Activated T-helper 1 cell treated with Interleukin-2 at 50 U/mL for 16 hours (primary cell): ENCODE data around the gene SLC6A1.

Experiments used
- DNase-seq: peaks from one replicate; pipeline ENCODE4 v3.0.0-alpha.2; 2020; ENCODE audit warnings: low read depth

SLC6A1 gene

DNA sequence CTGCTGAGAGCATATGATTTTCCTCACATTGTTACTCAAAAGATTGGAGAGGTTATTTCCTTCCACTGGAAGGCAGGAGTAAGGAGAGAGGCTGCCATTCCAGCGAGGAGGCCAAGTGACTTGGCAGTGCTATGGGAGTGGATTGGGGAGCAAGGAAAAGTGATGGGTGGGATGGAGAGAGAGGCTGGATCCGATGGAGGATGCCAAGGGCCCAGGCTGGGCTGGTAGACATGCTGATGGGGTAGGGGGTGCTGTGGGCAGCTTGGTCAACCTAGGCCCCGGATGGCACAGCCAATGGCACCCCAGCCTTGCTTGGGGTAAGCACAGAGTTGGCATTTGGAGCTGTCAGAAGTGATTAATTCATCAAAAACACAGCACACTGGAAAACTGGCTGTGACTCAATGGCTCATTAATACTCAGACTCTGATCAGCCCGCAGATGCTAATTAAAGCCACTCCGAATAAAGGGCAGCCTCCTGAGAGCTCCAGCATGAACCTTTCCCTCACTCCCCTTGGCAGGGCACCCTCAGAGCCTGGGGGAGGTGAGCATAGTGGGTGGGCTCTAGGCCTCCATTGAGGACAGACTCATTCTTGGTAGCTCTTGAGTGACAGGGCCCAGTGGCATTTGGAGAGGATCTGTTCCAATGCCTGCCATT, 22.1 kb upstream of the SLC6A1 start:
- DNase-seq, result no peak

DNA sequence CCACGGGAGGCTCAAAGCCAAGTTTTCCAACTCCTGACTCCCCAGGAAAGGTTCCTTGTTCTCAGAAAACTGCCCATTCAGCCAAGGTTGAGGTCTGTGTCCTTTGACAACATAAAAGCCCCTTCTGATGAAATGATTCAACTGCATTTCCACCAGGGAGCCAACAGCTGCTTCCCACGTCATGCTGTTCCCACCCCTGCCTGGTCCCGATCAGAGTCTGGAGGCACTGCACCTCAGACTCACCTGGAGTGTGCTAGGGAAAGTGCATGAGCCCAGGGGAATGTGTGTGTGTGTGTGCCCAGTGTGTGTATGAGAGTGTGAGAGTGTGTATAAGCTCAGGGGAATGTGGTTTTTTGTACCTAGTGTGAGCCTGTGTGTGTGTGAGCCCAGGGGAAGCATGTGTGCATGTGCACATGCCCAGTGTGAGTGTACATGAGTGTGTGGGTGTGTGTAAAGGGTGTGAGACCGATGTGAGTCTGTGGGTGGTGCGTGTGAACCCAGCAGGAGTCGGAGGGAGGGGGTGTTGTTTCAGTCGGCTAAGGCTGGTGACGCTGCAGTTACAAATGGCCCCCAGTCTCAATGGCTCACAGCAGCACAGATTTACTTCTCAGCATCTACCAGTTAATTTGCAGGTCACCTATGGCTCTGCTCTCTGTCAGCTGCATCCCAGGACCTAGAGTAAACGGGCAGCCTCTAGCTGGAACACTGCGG, 20.3 kb upstream of the SLC6A1 start:
- DNase-seq, result no peak

DNA sequence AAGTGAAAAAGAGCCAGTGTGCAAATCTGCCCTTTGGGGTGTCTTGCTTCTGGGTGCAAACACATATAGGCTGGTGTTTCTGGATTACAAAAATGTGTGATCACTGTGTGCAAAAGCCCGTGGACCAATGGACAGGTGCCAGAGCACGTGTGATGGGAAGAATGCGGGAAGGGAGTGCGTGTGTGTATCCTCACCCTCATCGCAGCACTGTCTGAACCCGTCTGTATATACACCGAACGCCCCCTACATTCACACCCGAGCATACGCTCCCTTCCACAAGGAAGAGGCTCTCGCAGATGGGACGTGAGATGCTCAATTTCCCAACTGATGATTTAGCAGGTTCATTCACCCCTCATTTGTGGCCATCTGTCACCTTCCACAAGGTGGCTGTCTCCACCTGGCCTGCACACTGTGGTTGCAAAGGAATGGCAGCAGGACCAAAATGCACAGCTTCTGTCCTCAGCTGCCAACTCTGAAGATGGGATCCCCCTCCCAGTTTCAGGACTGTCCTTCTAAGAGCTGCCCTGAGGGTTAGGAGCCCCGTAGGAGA, 19.4 kb upstream of the SLC6A1 start:
- DNase-seq, result no peak

DNA sequence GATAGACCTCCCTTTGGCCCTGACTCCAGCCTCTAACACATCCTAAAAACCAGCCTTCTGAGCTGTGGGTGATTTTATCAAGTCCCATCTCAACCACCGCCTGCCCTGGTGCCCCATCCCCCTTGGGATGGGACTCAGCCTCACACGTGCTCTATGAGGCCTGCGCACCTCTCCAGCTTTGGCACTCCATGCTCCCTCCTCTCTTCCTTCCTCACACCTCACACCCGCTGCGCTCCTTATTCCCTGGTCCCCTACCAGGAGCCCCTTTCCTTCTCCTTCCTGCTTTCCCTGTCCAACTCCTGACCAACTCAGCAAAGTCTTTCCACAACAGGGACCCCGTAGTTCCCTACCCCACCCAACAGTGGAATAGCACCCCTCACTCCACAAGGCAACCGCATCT, 18.4 kb upstream of the SLC6A1 start:
- no peak for DNase-seq

DNA sequence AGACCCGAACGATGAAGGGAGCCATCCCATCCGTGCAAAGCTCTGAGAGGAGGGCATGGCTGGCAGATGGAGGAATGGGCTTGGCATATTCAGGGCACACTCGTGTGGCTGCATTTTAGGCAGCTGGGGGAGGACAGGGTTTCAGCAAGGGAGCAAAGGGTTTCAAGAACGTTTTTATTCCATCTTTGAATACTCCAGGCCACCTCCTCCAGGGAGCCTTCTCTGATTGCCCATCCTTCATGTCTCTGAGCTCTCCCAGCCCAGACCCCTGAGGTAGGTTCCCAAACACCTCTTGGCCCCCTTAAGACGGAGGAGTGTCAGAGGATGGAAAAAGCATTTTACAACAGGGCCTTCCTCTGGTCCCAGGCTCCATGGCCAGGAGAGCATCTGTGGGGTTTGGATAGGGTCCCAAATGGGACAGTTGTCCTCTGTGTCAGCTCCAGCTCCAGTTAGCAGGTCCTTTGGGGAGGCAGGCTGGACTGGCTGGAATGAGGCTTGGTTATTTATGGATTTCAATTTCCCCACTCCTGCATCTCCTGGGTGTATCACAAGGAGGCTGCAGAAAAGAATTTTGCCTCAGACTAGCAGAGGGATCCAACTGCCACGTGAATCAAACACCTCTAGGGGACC, 17.7 kb upstream of the SLC6A1 start:
- no peak for DNase-seq

DNA sequence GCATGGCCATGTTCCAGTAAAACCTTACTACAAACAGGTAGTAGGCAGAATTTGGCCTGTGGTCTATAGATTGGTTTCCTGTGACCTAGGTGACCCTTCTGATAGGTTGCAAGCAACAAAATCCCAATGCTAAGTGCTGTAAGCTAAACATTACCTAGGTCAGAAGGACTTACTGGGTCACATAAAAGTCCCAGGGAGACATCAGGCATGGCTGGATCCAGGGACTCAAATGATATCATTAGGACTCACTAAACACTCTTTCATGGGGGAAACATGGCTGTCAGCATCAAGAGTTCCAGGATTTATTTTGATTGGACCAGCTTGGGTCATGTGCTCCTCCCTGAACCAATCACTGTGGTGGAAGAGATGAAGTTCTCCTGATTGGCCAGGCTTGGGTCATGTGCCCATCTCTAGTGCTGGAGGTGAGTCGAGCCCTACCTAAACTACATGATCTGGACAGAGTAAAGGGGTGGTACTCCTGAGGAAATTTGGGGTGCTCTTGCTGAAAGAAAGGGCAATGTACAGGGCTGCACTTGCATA, 16.8 kb upstream of the SLC6A1 start:
- DNase-seq, result no peak

DNA sequence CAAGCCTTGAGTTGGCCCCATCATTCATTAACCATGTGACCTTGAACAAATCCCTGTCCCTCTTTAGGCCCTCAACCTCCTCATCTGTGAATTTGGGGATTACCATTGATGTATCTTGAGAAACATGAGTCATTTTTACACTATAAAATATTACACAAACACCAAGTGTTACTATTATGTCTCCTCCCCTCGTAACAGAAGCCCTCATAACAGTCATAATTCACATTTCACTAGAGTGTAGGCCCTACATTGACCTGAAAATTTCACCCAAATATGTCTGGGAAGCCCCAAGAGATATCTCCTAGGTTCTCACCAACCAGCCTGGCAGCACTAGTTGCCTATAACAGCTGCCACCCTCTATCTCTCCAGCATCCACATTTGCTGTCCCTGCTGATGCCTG, 15.8 kb upstream of the SLC6A1 start:
- DNase-seq, result no peak

DNA sequence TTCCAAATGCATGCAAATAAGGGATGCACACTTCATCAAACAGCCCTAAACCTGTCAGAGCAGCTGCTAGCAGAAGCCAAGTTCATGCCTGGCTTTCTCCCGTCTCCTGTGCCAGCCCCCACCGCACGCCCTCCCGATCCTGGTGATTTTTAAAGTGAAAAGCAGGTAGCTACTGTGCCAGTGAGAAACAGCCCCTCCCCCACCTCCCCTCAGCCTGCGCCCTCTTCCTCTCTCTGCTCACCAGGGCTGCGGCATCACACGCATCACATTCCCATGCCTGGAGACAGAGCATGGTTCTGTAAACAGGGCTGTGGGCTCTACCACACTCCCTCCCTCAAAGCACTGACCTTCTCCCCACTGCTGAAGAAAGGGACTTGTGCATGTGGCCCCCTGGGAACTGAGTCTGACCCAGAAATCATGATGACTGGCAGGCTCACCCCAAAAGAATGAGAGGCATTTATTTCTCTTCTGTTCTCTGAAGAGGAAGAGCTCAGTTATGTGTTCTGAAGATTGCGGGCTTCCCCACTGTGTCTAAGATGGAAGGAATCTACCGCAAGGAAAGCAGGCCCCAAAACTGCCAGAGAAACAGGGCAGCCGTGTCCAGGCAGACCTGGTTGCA, 14.5 kb upstream of the SLC6A1 start:
- DNase-seq, result no peak

DNA sequence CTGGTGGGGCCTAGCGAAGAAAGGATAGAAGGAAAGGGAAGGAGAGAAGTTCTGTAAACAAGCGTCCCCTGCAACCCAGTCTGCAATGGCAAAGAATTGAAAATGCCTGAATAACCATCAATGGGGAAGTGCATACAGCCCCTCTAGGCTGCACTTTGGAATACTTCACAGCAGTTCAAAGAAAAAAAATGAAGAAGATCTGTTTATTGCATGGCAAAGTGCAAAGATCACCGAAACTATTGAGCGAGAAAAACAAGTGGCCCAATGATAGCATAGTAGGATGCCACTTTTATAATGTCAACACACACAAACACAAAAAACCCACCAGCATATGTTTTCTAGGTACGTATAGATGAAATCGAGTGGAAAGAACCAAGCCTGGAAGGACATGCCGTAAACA, 13.6 kb upstream of the SLC6A1 start:
- DNase-seq, result no peak

DNA sequence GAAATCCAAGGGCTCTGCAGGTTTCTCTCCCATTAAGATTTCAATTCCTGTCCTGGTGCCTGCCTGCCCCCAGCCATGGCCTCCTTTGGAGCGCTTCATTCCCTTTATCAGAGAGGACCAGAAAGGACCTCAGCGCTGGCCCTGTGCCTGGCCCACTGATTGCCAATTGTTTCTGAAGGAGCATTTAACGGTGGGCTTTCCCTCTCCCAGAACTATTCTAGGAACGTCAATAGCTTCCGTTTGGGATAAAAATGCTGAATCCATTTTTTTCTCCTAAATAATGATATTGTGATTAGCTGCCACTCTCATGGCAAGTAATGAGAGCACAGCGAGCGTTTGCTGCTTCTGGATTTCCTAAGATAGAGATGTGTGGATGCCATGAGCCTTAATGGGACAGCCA, 12.2 kb upstream of the SLC6A1 start:
- DNase-seq, result no peak

DNA sequence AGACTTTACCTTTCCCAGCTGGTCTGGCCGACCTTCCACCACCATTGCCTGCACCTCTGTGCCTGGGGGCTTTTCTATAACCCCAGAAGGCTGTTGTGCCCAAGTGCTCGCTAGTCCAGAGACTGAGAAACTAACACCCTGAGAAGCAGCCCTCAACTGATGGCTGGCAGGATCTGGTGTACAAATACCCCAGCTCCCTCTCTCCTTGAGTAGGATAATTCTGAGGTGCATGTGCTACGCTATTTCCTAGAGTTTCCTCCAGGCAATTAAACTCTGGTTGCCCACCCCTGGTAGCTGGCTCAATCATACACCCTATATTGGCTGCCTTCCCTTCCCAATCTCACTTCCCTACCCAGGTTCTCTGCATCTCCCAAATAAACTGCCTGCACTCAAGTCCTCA, 11.5 kb upstream of the SLC6A1 start:
- DNase-seq, result no peak

DNA sequence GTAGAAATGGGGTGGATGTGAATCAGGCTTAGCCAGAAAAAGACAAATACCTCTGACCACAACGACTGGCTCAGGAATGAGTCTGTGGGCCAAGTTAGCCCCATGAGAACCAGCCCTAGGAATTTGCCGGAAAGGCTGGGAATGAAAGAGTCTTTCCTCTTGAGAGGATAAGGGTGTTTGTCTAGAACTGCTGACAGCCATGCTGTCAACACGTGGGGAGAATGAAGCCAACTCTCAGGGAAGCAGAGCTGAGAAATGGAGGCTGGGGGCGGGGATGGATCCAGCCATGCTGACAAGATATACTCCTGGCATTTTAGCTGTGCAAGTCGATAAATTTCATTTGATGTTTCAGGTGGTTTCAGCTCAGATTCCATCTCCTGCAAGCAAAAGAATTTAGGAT, 10.6 kb upstream of the SLC6A1 start:
- DNase-seq, result no peak

DNA sequence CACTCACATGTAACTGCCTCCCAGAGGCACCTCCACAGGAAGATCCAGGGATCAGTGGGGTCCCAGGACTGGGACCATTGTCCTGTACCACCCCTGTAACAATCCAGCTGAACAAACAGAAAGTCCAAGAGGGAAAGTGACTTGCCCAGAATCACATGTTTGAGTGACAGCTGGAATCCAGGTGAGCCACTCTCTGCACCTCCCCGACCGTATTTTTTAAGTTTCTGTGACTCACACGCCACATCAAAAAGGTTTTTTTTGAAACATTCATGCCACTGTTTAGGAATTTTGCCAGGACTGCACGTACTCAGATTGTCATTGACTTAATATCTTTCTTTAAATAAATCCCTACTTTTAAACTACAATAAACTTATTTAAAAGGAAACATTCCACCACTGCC, 9.8 kb upstream of the SLC6A1 start:
- DNase-seq, result no peak

DNA sequence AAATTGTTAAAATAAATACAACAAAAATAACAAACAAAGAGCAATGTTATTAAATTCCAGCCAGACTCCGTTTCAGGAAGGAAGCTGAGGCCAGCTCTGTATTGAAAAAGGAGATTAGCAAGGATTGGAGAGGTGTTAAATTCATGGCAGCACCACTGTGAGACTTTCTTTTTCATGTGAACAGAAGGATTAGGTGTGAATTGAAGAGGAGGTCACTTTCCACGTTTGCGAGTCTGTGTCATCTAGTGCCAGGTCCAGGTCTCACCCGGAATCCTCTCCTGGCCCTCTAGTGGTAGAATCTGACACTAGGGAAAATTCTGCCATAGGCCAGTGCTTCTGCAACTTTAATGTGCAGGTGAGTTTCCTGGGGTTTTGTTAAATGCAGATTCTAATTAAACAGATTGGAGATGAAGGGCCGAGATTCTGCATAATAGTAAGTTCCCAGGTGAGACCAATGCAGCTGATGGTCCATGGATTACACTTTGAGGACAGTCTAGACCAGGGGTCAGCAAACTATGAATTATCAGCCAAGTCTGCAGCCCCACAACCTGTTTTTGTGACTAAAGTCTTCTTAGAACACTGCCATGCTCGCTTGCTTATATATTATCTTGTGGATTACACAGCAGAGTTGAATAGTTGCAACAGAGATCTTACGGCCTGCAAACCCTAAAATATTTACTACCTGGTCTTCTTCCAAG, 9.2 kb upstream of the SLC6A1 start:
- no peak for DNase-seq

DNA sequence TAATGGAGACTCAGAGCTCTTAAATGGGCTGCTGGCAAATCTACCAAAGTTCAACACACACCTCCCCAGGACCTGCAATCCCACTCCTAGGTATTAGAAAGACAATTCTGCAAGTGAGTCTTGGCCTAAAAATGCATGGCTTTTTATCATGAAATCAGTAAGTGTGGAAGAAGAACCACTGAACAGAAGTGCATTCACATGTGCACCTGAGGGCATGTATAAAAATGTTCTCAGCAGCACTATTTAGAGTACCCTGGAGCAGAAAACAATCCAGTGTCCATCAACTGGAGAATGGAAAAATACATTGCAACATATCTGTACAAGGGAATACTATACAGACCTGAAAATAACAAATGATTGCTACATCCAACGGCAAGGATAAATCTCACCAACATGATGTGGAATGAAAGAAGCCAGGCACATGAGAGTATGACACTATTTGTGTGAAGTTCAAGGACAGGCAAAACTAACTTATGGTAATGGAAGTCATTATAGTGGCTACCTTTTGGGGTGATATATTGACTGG, 8.1 kb upstream of the SLC6A1 start:
- no peak for DNase-seq

DNA sequence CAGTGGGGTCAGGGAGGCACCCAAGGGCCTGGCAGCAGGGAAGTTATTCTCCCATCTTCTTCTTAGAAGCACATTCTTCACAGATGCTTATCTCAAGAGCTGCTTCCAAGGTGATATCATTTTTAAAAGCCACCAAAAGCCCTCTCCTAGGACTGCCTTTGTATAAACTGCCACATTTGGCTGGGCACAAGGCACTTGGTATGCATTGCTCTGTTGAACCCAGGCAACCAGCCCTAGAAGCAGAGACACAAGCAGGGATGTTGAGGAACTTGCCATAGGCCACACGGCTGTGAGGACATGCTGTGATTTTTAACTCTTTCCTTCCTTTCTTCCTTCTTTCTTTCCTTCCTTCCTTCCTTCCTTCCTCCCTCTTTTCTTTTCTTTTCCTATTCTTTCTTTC, 7.4 kb upstream of the SLC6A1 start:
- no peak for DNase-seq

DNA sequence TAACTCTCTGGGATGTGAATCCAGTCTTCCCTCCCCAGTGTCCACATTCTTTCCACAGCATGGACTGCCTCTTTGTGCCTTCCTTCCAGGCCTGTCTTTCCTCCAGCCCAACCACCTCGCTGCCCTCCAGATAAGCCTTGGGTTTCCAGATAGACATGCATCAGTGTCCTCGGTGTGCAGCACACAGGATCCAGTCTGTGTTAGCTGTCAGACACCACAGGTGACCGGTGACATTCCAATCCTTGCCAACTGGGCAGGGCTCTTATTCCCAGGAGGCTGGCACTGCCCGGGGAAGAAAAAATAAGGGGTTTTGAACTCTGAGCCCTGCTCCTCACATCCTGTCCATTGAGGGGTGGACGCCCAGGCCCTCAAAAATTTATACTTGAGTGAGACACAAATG, 6.0 kb upstream of the SLC6A1 start:
- DNase-seq, result no peak

DNA sequence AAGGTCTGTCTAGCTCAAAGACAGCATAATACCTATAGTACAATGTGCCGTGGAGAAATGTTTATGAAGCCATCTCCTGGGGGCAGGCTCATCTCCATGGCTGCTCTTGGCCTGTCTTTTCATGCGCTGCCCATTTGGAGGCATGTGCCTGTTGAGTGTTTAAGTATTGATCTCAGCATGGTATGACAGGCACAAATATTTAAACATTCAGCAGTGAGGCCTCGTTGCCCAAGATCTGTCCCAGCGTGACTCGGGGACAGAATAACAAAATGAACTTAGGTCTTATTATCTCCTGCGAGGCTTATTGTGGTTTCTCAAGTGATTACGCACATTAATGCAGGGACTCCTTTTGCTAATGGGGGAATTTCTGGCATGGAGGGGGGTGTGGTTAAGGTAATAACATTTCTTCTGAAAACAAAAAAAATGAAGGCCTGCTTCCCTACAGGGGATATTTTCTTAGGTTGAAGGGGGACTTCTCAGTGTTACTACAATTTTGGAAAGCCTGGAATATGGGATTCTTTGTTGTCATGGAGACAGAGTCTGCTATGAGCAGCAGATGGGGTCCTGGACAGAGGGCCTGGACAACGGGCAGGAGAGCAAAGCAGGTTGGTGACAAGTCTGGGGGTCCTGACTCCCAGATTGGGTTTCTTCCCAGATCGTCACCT, 4.4 kb upstream of the SLC6A1 start:
- DNase-seq, result no peak

DNA sequence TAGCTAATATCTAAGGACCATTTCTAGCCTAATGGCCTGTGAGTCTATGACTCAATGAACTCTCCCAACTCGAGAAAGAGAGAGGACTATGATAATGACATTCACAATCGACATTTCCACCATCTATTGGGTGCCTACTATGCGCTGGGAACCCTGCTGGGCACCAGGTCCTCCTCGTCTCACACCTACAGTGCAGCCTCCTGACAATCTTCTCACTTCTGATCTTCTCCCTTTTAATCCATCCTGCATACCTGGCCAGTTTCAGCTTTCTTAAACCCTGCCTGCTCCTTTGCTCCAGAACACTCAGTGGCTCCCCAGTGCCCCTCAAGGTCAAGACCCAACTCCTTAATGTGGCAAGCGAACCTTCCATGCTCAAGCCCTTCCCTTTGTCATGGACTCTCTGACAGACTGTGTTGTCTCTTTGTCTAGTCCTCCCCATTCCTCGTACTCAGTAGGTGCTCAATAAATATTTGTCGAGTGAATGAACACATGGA, 3.5 kb upstream of the SLC6A1 start:
- DNase-seq, result no peak

DNA sequence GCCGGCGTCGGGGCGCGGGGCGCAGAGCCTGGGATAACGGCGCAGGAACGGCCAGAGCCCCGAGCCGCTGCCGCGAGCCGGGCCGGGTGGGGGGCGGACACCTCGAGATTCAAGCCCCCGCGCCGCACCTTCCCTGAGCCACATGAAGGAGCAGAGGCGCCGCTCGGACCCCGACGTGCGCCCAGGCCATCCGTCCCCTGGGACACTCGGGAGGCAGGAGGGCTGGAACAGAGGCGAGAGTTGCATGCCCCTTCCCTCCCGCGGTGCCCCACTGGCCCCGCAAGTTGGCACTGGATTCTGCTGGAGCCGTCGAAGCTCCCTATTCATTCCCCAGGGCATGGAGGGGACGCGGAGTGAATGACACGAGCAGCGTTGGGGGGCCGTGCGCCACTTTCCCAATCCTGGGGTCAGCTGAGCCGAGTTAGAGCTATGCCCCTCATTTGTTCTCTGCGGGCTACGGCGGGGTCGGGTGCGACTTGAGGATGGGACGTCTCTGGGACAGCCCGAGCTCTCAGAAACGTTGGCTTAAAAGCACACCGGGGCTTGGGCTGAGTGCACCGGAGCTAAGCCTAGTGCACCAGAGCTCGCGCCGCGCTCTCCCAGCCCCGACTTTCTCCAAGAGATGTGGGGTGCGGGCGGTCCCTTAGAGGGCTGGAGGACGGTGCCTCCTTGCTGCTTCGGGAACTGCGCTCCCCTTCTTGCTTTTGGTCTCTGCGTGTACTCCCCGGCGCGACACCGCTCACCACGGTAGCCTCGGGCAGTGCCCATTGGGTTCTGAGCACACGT, 588 bp downstream of the SLC6A1 start:
- no peak for DNase-seq
